ENCODE measurements around the gene TSC1. TPM values are rescaled to one million over a fixed set of nuclear protein-coding genes. Genes with fewer than 3 reads are reported as not detected.

Gene TSC1
- total and polyA plus RNA-seq, 2 experiments from 2014 or later, result 23.7 to 48.0 TPM

DNA sequence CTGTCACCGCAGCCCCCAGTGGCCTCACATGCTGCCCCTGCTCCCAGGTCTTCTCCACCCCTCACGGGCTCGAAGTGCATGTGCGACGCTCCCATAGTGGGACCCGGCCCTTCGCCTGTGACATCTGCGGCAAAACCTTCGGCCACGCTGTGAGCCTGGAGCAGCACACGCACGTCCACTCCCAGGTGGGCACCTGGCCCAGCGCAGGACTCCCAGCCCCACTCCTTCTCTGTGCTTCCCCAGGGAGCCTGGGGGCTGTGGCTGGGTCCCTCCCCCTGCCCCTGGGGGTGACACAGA, 44.5 kb upstream of the TSC1 start:
- Histone ChIP-seq H3F3A (replicated peaks; ENCODE audit: low read depth) (no peaks in the 10 kb centered on the region), H3K9me2 (ENCODE audit: insufficient read depth) (no peaks in the 10 kb centered on the region), H3K4me2 (no peak overlapping the region), H3K79me2 (replicated peaks; ENCODE audit: insufficient read depth) (no peaks in the 10 kb centered on the region), H3K4me1 (ENCODE audit: insufficient read depth) (peaks cover 7% of the 10 kb centered on the region; the same call in 1 of the 2 replicates), H3K27ac (ENCODE audit: low read depth) (no peak overlapping the region), H4K20me1 (replicated peaks; ENCODE audit: insufficient read depth) (no peaks in the 10 kb centered on the region), H2AFZ (no peak overlapping the region), H3K27me3 (ENCODE audit: insufficient read depth) (no peaks in the 10 kb centered on the region), H3K4me3 (no peak overlapping the region), H3K36me3 (ENCODE audit: insufficient read depth) (no peaks in the 10 kb centered on the region)
- Mint-ChIP-seq H3K4me3 (no peak overlapping the region), H3K27ac (no peak overlapping the region), H3K4me1 (peaks cover 17% of the 10 kb centered on the region), H3K27me3 (ENCODE audit: insufficient read depth, low read depth, poor library complexity) (peaks cover 17% of the 10 kb centered on the region), H3K9me3 (no peaks in the 10 kb centered on the region), H3K36me3 (ENCODE audit: low read depth) (no peaks in the 10 kb centered on the region; the same call in 2 of the 3 replicates)
- TF ChIP-seq NANOG (IDR thresholded peaks at IDR 0.05; ENCODE audit: borderline replicate concordance) (no peak), JUNB (IDR thresholded peaks at IDR 0.05; ENCODE audit: unreplicated experiment) (no peak), EZH2 (IDR thresholded peaks at IDR 0.05; ENCODE audit: low read depth, unreplicated experiment) (no peak), CREB1 (CRISPR knock-in tag; IDR thresholded peaks at IDR 0.05; ENCODE audit: low read depth) (no peak), EZH2phosphoT487 (IDR thresholded peaks at IDR 0.05; ENCODE audit: unreplicated experiment) (no peak), POLR2AphosphoS5 (IDR thresholded peaks at IDR 0.05; ENCODE audit: low read depth) (no peak), ZNF331 (CRISPR knock-in tag; IDR thresholded peaks at IDR 0.05; ENCODE audit: low read depth) (no peak)
- TF ChIP-seq, protein P1, sequence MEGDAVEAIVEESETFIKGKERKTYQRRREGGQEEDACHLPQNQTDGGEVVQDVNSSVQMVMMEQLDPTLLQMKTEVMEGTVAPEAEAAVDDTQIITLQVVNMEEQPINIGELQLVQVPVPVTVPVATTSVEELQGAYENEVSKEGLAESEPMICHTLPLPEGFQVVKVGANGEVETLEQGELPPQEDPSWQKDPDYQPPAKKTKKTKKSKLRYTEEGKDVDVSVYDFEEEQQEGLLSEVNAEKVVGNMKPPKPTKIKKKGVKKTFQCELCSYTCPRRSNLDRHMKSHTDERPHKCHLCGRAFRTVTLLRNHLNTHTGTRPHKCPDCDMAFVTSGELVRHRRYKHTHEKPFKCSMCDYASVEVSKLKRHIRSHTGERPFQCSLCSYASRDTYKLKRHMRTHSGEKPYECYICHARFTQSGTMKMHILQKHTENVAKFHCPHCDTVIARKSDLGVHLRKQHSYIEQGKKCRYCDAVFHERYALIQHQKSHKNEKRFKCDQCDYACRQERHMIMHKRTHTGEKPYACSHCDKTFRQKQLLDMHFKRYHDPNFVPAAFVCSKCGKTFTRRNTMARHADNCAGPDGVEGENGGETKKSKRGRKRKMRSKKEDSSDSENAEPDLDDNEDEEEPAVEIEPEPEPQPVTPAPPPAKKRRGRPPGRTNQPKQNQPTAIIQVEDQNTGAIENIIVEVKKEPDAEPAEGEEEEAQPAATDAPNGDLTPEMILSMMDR (conservative IDR thresholded peaks at IDR 0.05; ENCODE audit: low read depth in 2 of 2), result no peak
- ATAC-seq (no peak), DNase-seq (ENCODE audit: low spot score) (no peak)

DNA sequence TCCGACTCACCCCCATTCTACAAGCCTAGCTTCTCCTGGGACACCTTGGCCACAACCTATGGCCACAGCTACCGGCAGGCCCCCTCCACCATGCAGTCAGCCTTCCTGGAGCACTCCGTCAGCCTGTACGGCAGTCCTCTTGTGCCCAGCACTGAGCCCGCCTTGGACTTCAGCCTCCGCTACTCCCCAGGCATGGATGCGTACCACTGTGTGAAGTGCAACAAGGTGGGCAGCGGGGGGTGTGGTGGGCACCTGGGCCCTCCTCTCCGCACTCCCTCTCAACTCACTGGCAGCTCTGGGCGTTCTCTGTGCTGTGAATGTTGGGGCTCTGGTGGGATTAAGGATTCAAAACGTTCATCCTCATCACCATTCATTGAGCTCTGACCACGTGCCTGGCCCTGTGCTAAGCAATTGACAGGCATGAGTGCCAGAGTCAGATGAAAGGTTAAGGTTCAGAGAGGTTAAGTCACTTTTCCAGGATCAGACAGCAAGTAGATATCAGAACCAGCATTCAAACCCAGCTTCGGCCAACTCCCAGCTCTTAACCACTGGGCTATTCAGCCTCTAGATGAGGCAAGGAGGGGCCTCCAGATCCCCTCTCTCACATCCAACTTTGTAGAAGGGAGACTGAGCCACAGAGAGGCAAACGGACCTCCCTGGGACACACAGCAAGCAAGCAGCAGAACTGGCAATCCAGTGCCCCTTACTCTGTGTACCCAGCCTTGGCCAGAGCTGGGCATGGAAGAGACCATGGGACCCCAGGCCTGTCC, 44.0 kb upstream of the TSC1 start:
- H3K36me3 ChIP-seq (ENCODE audit: insufficient read depth), result no peaks in the 10 kb centered on the region
- 0 out of 2 replicates have a peak, but pooled peaks cover 1% of the 10 kb centered on the region for H3K4me1 ChIP-seq (ENCODE audit: insufficient read depth)
- H3K27me3 Mint-ChIP-seq (ENCODE audit: insufficient read depth, low read depth, poor library complexity), result peaks cover 16% of the 10 kb centered on the region
- no peaks in the 10 kb centered on the region for H4K20me1 ChIP-seq (replicated peaks; ENCODE audit: insufficient read depth)
- no peak overlapping the region for H3K4me3 Mint-ChIP-seq
- no peaks in the 10 kb centered on the region for H3K9me3 Mint-ChIP-seq
- no peak overlapping the region for H3K27ac ChIP-seq (ENCODE audit: low read depth)
- H3K79me2 ChIP-seq (replicated peaks; ENCODE audit: insufficient read depth), result no peaks in the 10 kb centered on the region
- DNase-seq (ENCODE audit: low spot score), result no peak
- no peaks in the 10 kb centered on the region for H3F3A ChIP-seq (replicated peaks; ENCODE audit: low read depth)
- H3K27ac Mint-ChIP-seq, result no peak overlapping the region
- H3K4me3 ChIP-seq, result no peak overlapping the region
- no peaks in the 10 kb centered on the region for H3K9me2 ChIP-seq (ENCODE audit: insufficient read depth)
- peaks cover 12% of the 10 kb centered on the region for H3K4me1 Mint-ChIP-seq
- H2AFZ ChIP-seq, result no peak overlapping the region
- H3K27me3 ChIP-seq (ENCODE audit: insufficient read depth), result no peaks in the 10 kb centered on the region
- no peak overlapping the region for H3K4me2 ChIP-seq
- ATAC-seq, result no peak
- H3K36me3 Mint-ChIP-seq (ENCODE audit: low read depth), result no peaks in the 10 kb centered on the region; the same call in 2 of the 3 replicates
- TF ChIP-seq NANOG (IDR thresholded peaks at IDR 0.05; ENCODE audit: borderline replicate concordance), result no peak
- TF ChIP-seq CREB1 (CRISPR knock-in tag; IDR thresholded peaks at IDR 0.05; ENCODE audit: low read depth), result no peak
- TF ChIP-seq, protein P2, sequence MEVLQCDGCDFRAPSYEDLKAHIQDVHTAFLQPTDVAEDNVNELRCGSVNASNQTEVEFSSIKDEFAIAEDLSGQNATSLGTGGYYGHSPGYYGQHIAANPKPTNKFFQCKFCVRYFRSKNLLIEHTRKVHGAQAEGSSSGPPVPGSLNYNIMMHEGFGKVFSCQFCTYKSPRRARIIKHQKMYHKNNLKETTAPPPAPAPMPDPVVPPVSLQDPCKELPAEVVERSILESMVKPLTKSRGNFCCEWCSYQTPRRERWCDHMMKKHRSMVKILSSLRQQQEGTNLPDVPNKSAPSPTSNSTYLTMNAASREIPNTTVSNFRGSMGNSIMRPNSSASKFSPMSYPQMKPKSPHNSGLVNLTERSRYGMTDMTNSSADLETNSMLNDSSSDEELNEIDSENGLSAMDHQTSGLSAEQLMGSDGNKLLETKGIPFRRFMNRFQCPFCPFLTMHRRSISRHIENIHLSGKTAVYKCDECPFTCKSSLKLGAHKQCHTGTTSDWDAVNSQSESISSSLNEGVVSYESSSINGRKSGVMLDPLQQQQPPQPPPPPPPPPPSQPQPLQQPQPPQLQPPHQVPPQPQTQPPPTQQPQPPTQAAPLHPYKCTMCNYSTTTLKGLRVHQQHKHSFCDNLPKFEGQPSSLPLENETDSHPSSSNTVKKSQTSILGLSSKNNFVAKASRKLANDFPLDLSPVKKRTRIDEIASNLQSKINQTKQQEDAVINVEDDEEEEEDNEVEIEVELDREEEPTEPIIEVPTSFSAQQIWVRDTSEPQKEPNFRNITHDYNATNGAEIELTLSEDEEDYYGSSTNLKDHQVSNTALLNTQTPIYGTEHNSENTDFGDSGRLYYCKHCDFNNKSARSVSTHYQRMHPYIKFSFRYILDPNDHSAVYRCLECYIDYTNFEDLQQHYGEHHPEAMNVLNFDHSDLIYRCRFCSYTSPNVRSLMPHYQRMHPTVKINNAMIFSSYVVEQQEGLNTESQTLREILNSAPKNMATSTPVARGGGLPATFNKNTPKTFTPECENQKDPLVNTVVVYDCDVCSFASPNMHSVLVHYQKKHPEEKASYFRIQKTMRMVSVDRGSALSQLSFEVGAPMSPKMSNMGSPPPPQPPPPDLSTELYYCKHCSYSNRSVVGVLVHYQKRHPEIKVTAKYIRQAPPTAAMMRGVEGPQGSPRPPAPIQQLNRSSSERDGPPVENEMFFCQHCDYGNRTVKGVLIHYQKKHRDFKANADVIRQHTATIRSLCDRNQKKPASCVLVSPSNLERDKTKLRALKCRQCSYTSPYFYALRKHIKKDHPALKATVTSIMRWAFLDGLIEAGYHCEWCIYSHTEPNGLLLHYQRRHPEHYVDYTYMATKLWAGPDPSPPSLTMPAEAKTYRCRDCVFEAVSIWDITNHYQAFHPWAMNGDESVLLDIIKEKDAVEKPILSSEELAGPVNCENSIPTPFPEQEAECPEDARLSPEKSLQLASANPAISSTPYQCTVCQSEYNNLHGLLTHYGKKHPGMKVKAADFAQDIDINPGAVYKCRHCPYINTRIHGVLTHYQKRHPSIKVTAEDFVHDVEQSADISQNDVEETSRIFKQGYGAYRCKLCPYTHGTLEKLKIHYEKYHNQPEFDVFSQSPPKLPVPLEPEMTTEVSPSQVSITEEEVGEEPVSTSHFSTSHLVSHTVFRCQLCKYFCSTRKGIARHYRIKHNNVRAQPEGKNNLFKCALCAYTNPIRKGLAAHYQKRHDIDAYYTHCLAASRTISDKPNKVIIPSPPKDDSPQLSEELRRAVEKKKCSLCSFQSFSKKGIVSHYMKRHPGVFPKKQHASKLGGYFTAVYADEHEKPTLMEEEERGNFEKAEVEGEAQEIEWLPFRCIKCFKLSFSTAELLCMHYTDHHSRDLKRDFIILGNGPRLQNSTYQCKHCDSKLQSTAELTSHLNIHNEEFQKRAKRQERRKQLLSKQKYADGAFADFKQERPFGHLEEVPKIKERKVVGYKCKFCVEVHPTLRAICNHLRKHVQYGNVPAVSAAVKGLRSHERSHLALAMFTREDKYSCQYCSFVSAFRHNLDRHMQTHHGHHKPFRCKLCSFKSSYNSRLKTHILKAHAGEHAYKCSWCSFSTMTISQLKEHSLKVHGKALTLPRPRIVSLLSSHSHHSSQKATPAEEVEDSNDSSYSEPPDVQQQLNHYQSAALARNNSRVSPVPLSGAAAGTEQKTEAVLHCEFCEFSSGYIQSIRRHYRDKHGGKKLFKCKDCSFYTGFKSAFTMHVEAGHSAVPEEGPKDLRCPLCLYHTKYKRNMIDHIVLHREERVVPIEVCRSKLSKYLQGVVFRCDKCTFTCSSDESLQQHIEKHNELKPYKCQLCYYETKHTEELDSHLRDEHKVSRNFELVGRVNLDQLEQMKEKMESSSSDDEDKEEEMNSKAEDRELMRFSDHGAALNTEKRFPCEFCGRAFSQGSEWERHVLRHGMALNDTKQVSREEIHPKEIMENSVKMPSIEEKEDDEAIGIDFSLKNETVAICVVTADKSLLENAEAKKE (CRISPR knock-in tag; IDR thresholded peaks at IDR 0.05), result no peak
- TF ChIP-seq ZNF331 (CRISPR knock-in tag; IDR thresholded peaks at IDR 0.05; ENCODE audit: low read depth), result no peak
- no peak for TF ChIP-seq POLR2AphosphoS5 (IDR thresholded peaks at IDR 0.05; ENCODE audit: low read depth)

Measured in GM23338 (cell line).